Activated naive CD8-positive, alpha-beta T cell treated with anti-CD3 and anti-CD28 coated beads for 36 hours (primary cell): ENCODE measurements around the gene CSKMT. TPM values are rescaled to one million over a fixed set of nuclear protein-coding genes. Genes with fewer than 3 reads are reported as not detected.

Experiments
- DNase-seq: peaks from one replicate; pipeline ENCODE4 v3.0.0; 2021
- H3K27ac Mint-ChIP-seq: one replicate; pipeline ENCODE4 v1.8.0; 2022; ENCODE audit warnings: mild to moderate bottlenecking, moderate library complexity, mixed read lengths
- H3K27me3 Mint-ChIP-seq: one replicate; pipeline ENCODE4 v1.8.0; 2022; ENCODE audit warnings: mild to moderate bottlenecking, mixed read lengths
- H3K36me3 Mint-ChIP-seq: one replicate; pipeline ENCODE4 v1.8.0; 2021; ENCODE audit warnings: mild to moderate bottlenecking, mixed read lengths
- H3K4me1 Mint-ChIP-seq: one replicate; pipeline ENCODE4 v1.8.0; 2021; ENCODE audit warnings: mixed read lengths
- H3K4me3 Mint-ChIP-seq: one replicate; pipeline ENCODE4 v1.8.0; 2022; ENCODE audit warnings: mild to moderate bottlenecking, moderate library complexity, mixed read lengths
- H3K9me3 Mint-ChIP-seq: one replicate; pipeline ENCODE4 v1.8.0; 2022; ENCODE audit warnings: mixed read lengths
- total RNA-seq, 2 experiments: library from RNA; stranded (reverse); gene quantifications; one replicate each; pipeline ENCODE4 v1.2.3, GENCODE V29; 2021

CSKMT gene
- total RNA-seq, 2 experiments from 2014 or later = 28.7 to 39.7 TPM

- H3K4me3 Mint-ChIP-seq = no peak overlapping the region
- peaks cover 49% of the 10 kb centered on the region for H3K4me1 Mint-ChIP-seq
- H3K27ac Mint-ChIP-seq = peak overlapping the region; percentile 34
- H3K27me3 Mint-ChIP-seq = no peaks in the 10 kb centered on the region
- no peaks in the 10 kb centered on the region for H3K9me3 Mint-ChIP-seq
- peaks cover 53% of the 10 kb centered on the region for H3K36me3 Mint-ChIP-seq
- no peak for DNase-seq
Observed at GRCh38 chr11:62715150-62716130, 50.3 kb downstream of the CSKMT start.

DNA sequence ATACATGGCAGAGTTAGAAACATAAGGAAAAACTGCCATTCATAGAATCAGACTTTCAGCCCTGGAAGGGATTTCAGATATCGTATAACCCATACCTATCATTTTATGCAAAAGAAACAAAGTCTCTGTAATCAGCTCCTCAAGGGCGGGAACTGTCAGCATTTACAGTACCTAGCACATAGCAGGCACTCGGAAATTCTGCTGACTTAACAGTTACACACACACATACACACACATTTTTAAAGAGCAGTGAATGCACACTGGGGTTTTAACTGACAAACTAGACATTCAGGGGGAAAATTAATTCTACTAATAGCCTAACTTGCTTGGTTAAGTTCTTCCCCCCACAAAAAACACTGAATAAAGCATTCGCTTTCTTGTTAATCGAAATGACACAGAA is 51.1 kb downstream of the CSKMT start:
- Mint-ChIP-seq H3K4me3 (no peak overlapping the region), H3K9me3 (no peaks in the 10 kb centered on the region), H3K27me3 (no peaks in the 10 kb centered on the region), H3K27ac (peak overlapping the region; percentile 3), H3K4me1 (peaks cover 49% of the 10 kb centered on the region), H3K36me3 (peaks cover 48% of the 10 kb centered on the region)
- no peak for DNase-seq

DNA sequence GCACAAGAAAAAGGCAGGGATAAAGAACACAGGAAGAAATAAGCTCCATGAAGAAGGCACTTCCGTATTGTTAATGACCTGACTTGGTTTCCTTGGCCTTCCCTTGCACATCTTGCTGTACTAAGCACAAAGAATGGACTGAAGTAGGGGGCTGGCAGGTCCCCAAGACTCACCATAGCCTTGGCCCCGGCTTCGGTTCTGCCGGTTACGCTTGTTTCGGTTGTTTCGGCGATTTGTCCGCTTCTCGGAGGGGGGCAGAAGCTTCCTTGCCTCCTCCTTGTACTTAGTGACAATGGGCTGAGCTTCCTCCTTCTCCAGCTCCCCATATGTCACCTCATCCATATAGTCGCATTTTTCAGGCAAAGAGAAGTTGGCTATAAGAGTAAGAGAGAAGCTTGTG is 51.7 kb downstream of the CSKMT start:
- no peak for DNase-seq
- peaks cover 49% of the 10 kb centered on the region for H3K4me1 Mint-ChIP-seq

More for the DNA sequence above, 51.7 kb downstream of the CSKMT start:
- H3K27me3 Mint-ChIP-seq = no peaks in the 10 kb centered on the region
- H3K27ac Mint-ChIP-seq = no peak overlapping the region
- no peaks in the 10 kb centered on the region for H3K9me3 Mint-ChIP-seq
- peaks cover 52% of the 10 kb centered on the region for H3K36me3 Mint-ChIP-seq
- no peak overlapping the region for H3K4me3 Mint-ChIP-seq

Other genes starting within 250 kb of the CSKMT start
- not detected for gene SCGB1A1, start 246.3 kb upstream of the CSKMT start, total RNA-seq
- gene AHNAK, start 118.5 kb upstream of the CSKMT start, total RNA-seq = 10 to 100 TPM; 12.3 to 12.5 TPM
- gene EEF1G, start 91.4 kb upstream of the CSKMT start, total RNA-seq = 1,000 to 10,000 TPM; 1,924 to 1,929 TPM
- 10 to 100 TPM; 29.1 to 32.2 TPM for gene TUT1, start 73.8 kb upstream of the CSKMT start, total RNA-seq
- 100 to 1,000 TPM; 196 to 200 TPM for gene MTA2, start 63.4 kb upstream of the CSKMT start, total RNA-seq
- gene EML3, start 52.5 kb upstream of the CSKMT start, total RNA-seq = 100 to 1,000 TPM; 112 to 121 TPM
- 1 to 10 TPM; 2.0 to 2.8 TPM for gene ROM1, start 52.1 kb upstream of the CSKMT start, total RNA-seq
- 10 to 100 TPM; 63.0 to 68.7 TPM for gene B3GAT3, start 43.3 kb upstream of the CSKMT start, total RNA-seq
- 100 to 1,000 TPM; 198 to 211 TPM for gene GANAB, start 18.7 kb upstream of the CSKMT start, total RNA-seq
- gene INTS5, start 12.0 kb upstream of the CSKMT start, total RNA-seq = 10 to 100 TPM; 41.2 TPM
- gene C11orf98, start 102 bp upstream of the CSKMT start, total RNA-seq = 100 to 1,000 TPM; 147 to 159 TPM
- gene UQCC3, start 6.4 kb downstream of the CSKMT start, total RNA-seq = 1 to 10 TPM; 5.0 to 5.7 TPM
- 10 to 100 TPM; 22.6 to 26.0 TPM for gene LBHD1, start 7.0 kb downstream of the CSKMT start, total RNA-seq
- 100 to 1,000 TPM; 123 to 124 TPM for gene UBXN1, start 13.8 kb downstream of the CSKMT start, total RNA-seq
- gene LRRN4CL, start 24.2 kb downstream of the CSKMT start, total RNA-seq = under 1 TPM; 0.16 to 0.21 TPM
- 10 to 100 TPM; 22.7 to 23.7 TPM for gene BSCL2, start 42.1 kb downstream of the CSKMT start, total RNA-seq
- not detected for gene GNG3, start 42.4 kb downstream of the CSKMT start, total RNA-seq
- 10 to 100 TPM; 54.4 to 56.3 TPM for gene HNRNPUL2, start 62.1 kb downstream of the CSKMT start, total RNA-seq
- gene TTC9C, start 63.2 kb downstream of the CSKMT start, total RNA-seq = 10 to 100 TPM; 29.3 to 33.4 TPM
- 1 to 10 TPM; 4.8 to 6.3 TPM for gene ZBTB3, start 88.8 kb downstream of the CSKMT start, total RNA-seq
- 100 to 1,000 TPM; 125 to 131 TPM for gene POLR2G, start 96.3 kb downstream of the CSKMT start, total RNA-seq
- 10 to 100 TPM; 22.0 to 22.1 TPM for gene TAF6L, start 106.1 kb downstream of the CSKMT start, total RNA-seq
- 10 to 100 TPM; 30.7 to 34.3 TPM for gene TMEM179B, start 122.1 kb downstream of the CSKMT start, total RNA-seq
- 1 to 10 TPM; 9.4 to 10.0 TPM for gene TMEM223, start 126.7 kb downstream of the CSKMT start, total RNA-seq
- 100 to 1,000 TPM; 107 to 111 TPM for gene NXF1, start 140.1 kb downstream of the CSKMT start, total RNA-seq
- gene STX5, start 166.7 kb downstream of the CSKMT start, total RNA-seq = 10 to 100 TPM; 19.5 to 20.4 TPM
- not detected for gene TEX54, start 167.5 kb downstream of the CSKMT start, total RNA-seq
- gene WDR74, start 174.3 kb downstream of the CSKMT start, total RNA-seq = 100 to 1,000 TPM; 139 to 141 TPM
- gene SLC3A2, start 215.6 kb downstream of the CSKMT start, total RNA-seq = 100 to 1,000 TPM; 408 to 428 TPM